Type B pancreatic cell (in vitro differentiated cells): ENCODE data around the gene BOC. TPM values are rescaled to one million over a fixed set of nuclear protein-coding genes. Genes with fewer than 3 reads are reported as not detected.

Experiments used
- DNase-seq: peaks from one replicate; pipeline ENCODE4 v3.0.0; 2021; ENCODE audit warnings: mixed read lengths; ENCODE audit not compliant: unreplicated experiment; ENCODE audit errors: extremely low spot score
- H3K27ac Mint-ChIP-seq: 2 replicates; pipeline ENCODE4 v1.8.0; 2021; ENCODE audit warnings: mild to moderate bottlenecking, mixed read lengths
- H3K27me3 Mint-ChIP-seq: 2 replicates; pipeline ENCODE4 v1.8.0; 2021; ENCODE audit warnings: mixed read lengths
- H3K36me3 Mint-ChIP-seq: 2 replicates; pipeline ENCODE4 v1.8.0; 2021; ENCODE audit warnings: mixed read lengths
- H3K4me1 Mint-ChIP-seq: one replicate; pipeline ENCODE4 v1.8.0; 2021; ENCODE audit warnings: mixed read lengths; ENCODE audit not compliant: unreplicated experiment
- H3K4me3 Mint-ChIP-seq: 2 replicates; pipeline ENCODE4 v1.8.0; 2021; ENCODE audit warnings: mild to moderate bottlenecking, mixed read lengths
- H3K9me3 Mint-ChIP-seq: 2 replicates; pipeline ENCODE4 v1.8.0; 2021; ENCODE audit warnings: mixed read lengths
- total RNA-seq: library from RNA; stranded (reverse); gene quantifications from 2 replicates; pipeline ENCODE4 v1.2.1, GENCODE V29; 2021; ENCODE audit warnings: low replicate concordance
- TF ChIP-seq, protein P1 (sequence below): fragments of 200-600 bp; sonication (generic); conservative IDR thresholded peaks from 2 replicates; pipeline ENCODE4 v1.5.0; 2021; ENCODE audit warnings: antibody characterized with exemption, mild to moderate bottlenecking

BOC gene
- total RNA-seq, 1 donor from 2014 or later, result 219 TPM

DNA sequence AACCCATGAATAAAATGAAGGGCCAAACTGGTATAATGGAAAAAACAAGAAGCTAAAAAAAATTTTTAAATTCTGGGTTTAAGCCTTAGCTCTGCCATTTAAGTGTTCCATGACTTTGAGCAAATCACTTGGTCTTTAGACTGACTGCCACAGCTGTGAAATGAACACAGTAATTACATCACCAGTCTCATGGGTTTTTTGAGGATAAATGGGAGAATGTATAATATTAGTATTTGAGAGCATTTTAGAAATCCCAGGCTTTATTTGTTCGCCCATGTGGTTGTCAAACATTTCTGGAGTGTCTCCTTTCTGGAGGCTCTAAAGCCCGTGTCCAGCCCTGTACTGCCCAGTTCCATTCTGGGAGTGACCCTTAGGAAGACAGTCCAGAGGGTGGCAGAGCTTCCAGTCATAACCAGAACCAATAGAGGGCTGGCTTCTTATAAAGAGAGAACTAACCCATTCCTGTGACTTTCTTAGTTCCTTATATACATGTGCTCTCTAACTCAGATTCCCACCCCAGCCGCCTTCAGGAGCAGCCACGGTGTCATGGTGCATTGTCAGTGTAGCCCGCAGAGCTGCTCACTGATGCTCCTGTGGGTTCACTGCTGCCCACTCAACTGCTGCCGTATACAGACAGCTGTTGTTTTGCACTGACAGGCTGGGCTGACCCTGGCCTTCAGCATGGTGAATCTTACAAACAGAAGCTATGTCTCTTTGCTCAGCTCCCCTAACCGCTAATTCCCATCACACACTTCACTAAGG lies 44.7 kb downstream of the BOC start:
- no peak overlapping the region for H3K4me3 Mint-ChIP-seq
- peaks cover 42% of the 10 kb centered on the region for H3K4me1 Mint-ChIP-seq
- H3K27me3 Mint-ChIP-seq, result no peaks in the 10 kb centered on the region
- H3K27ac Mint-ChIP-seq, result no peak overlapping the region
- H3K9me3 Mint-ChIP-seq, result no peaks in the 10 kb centered on the region
- DNase-seq, result no peak
- H3K36me3 Mint-ChIP-seq, result peaks cover 62% of the 10 kb centered on the region
- TF ChIP-seq, protein P1, sequence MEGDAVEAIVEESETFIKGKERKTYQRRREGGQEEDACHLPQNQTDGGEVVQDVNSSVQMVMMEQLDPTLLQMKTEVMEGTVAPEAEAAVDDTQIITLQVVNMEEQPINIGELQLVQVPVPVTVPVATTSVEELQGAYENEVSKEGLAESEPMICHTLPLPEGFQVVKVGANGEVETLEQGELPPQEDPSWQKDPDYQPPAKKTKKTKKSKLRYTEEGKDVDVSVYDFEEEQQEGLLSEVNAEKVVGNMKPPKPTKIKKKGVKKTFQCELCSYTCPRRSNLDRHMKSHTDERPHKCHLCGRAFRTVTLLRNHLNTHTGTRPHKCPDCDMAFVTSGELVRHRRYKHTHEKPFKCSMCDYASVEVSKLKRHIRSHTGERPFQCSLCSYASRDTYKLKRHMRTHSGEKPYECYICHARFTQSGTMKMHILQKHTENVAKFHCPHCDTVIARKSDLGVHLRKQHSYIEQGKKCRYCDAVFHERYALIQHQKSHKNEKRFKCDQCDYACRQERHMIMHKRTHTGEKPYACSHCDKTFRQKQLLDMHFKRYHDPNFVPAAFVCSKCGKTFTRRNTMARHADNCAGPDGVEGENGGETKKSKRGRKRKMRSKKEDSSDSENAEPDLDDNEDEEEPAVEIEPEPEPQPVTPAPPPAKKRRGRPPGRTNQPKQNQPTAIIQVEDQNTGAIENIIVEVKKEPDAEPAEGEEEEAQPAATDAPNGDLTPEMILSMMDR, result no peak

DNA sequence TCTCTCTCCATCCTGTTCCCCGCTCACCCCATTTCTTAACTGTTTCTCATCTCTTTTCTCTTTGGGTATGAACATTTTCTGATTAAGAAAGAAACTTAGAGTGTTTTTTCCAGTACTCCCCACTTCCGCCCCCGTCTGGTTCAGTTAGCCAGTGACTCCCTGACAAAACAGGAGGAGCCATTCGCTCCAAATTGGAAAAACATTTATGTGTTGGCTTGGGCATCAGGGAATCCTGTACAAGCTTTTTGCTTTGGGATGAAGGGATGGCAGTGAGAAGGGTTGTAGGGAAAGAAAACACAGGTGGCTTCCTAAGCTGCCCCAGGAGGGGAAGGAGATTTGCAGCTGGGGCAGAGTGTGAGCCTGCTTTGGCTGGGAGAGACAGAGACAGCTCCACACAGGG lies 47.0 kb downstream of the BOC start:
- H3K27ac Mint-ChIP-seq, result no peak overlapping the region
- peaks cover 58% of the 10 kb centered on the region for H3K4me1 Mint-ChIP-seq
- no peaks in the 10 kb centered on the region for H3K27me3 Mint-ChIP-seq
- H3K4me3 Mint-ChIP-seq, result no peak overlapping the region
- no peak for DNase-seq
- no peaks in the 10 kb centered on the region for H3K9me3 Mint-ChIP-seq
- H3K36me3 Mint-ChIP-seq, result peaks cover 58% of the 10 kb centered on the region
- TF ChIP-seq, protein P1, result no peak

DNA sequence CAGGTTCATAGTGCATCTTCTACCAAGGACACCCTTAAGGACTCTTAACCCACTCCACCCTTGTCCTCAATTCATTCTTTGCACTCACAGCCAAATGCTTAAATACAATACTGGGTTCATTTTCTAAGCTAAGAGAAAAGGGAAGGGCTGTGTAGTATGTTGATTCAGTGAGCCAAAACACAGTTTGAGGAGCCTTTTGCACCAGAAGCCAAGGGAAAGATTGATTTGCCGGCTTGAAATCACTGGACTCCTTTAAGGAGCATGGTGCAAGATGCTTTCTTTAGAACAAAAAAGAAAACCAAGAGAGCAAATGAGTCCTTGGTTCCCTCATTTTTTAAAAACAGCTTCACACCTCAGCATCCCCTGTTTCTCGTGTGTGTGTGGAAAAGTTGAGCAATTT lies 47.8 kb downstream of the BOC start:
- TF ChIP-seq, protein P1, result no peak
- Mint-ChIP-seq H3K27me3 (no peaks in the 10 kb centered on the region), H3K27ac (no peak overlapping the region), H3K4me1 (peaks cover 59% of the 10 kb centered on the region), H3K4me3 (no peak overlapping the region), H3K9me3 (no peaks in the 10 kb centered on the region), H3K36me3 (peaks cover 53% of the 10 kb centered on the region)
- DNase-seq, result no peak

DNA sequence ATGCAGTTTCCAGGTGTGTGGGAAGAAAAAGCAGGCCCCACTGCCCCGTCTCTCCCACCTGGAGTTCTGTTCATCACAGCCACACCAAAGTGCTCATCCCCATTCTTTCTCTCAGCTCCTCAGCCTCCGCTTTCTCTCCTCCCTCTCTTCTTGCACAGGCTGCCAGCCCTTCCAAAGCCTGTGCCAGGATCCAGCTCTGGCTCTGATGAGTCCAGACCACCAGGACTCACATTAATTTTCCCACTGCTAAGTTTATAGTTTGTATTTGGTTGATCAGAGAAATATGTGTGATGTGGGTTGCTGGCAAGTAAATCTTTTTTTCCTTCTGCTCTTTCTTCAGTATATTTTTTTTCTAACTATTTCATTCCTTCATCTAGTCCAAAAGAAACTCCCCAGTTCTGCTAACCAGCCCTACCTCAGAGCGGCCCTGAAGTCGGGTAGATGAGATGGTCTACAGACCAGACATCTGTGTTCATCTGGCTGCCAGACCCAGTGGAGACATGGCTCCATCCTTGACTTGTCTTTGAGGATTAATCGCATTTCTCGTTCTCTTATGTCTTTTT lies 49.8 kb downstream of the BOC start:
- Mint-ChIP-seq H3K36me3 (peaks cover 48% of the 10 kb centered on the region), H3K4me1 (peaks cover 65% of the 10 kb centered on the region), H3K4me3 (peak overlapping the region; percentile 60), H3K27ac (peak overlapping the region; percentile 71), H3K27me3 (no peaks in the 10 kb centered on the region), H3K9me3 (no peaks in the 10 kb centered on the region)
- TF ChIP-seq, protein P1, result no peak
- no peak for DNase-seq

DNA sequence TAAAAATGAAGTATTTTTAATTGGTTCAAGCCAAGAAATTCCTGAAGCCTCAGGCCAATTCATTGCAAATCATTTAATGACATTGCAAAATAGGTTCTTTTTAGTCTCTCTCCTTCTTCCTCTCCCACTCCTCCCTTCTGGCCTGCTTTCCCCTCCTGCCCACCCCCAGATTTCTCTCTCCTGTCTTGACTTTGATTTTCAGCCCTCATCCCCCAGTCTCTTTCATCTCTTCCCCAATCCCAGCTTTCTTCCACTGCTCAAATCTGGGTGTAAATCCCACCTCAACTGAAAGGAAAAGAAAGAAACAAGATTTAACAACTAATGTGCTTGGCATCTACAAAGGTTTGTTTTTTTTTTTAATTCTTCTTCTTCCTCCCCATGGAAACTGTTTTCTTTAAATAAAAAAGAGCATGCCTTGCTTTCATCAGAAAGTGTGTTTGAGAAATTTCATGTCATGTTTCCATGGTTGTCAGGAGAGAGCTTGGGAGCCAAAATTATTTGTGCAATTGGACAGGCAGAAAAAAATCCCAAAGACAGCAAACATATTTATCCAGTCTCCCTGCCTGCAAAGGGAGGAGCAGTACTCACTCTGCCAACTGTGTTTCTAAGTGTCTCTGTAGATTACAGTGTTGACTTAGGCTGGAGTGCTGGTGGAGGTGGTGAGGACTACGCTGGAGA lies 50.4 kb downstream of the BOC start:
- TF ChIP-seq, protein P1, result no peak
- Mint-ChIP-seq H3K27ac (peak overlapping the region; percentile 71), H3K4me3 (no peak overlapping the region), H3K4me1 (peaks cover 70% of the 10 kb centered on the region), H3K27me3 (no peaks in the 10 kb centered on the region), H3K36me3 (peaks cover 48% of the 10 kb centered on the region), H3K9me3 (no peaks in the 10 kb centered on the region)
- DNase-seq, result no peak
